ENCODE data around the gene ARL15. TPM values are rescaled to one million over a fixed set of nuclear protein-coding genes. Genes with fewer than 3 reads are reported as not detected.

Gene ARL15
- total and polyA plus RNA-seq, 7 experiments from 2014 or later: 9.6 to 17.1 (median 13.6) TPM

GRCh38 chr5:53917826-53918225 lies 392.5 kb downstream of the ARL15 start:
- Mint-ChIP-seq H3K27ac (no peak overlapping the region), H3K4me1 (peaks cover 0 to 5% (median 0%) of the 10 kb centered on the region in 7 donors), H3K9me3 (peaks cover 0 to 4% (median 0%) of the 10 kb centered on the region in 11 donors), H3K36me3 (peaks cover 0 to 26% (median 14%) of the 10 kb centered on the region in 5 donors), H3K27me3 (no peaks in the 10 kb centered on the region), H3K4me3 (no peak overlapping the region)
- Histone ChIP-seq H3K27ac (ENCODE audit: low read depth, low read length) (no peak overlapping the region), H3K36me3 (ENCODE audit: control insufficient read depth in 2 of 3, insufficient read depth in 3 of 3, low read length in 3 of 3) (no peaks in the 10 kb centered on the region), H3K4me3 (ENCODE audit: low read length) (no peak overlapping the region), H3K27me3 (ENCODE audit: control insufficient read depth in 2 of 2, insufficient read depth in 2 of 2, low read length in 2 of 2) (no peaks in the 10 kb centered on the region), H3K9me3 (ENCODE audit: control insufficient read depth in 2 of 3, low read length in 3 of 3) (no peaks in the 10 kb centered on the region), H3K4me1 (ENCODE audit: control insufficient read depth in 2 of 2, insufficient read depth in 2 of 2, low read length in 2 of 2) (no peaks in the 10 kb centered on the region)
- DNase-seq (no peak), ATAC-seq (no peak)
- intact Hi-C loops (cut with micrococcal nuclease): no loop called here
- CTCF ChIA-PET: no interaction called here
- POLR2A ChIA-PET: no interaction called here

GRCh38 chr5:53917095-53917494 lies 393.3 kb downstream of the ARL15 start:
- peaks cover 0 to 26% (median 10%) of the 10 kb centered on the region in 5 donors for H3K36me3 Mint-ChIP-seq
- Histone ChIP-seq H3K36me3 (ENCODE audit: control insufficient read depth in 2 of 3, insufficient read depth in 3 of 3, low read length in 3 of 3) (no peaks in the 10 kb centered on the region), H3K4me1 (ENCODE audit: control insufficient read depth in 2 of 2, insufficient read depth in 2 of 2, low read length in 2 of 2) (no peaks in the 10 kb centered on the region), H3K27ac (ENCODE audit: low read depth, low read length) (no peak overlapping the region), H3K4me3 (ENCODE audit: low read length) (no peak overlapping the region), H3K27me3 (ENCODE audit: control insufficient read depth in 2 of 2, insufficient read depth in 2 of 2, low read length in 2 of 2) (no peaks in the 10 kb centered on the region), H3K9me3 (ENCODE audit: control insufficient read depth in 2 of 3, low read length in 3 of 3) (no peaks in the 10 kb centered on the region)
- DNase-seq (no peak), ATAC-seq (no peak)
- no peaks in the 10 kb centered on the region for H3K27me3 Mint-ChIP-seq
- intact Hi-C loops (cut with micrococcal nuclease): no loop called here
- no peak overlapping the region for H3K27ac Mint-ChIP-seq
- no peaks in the 10 kb centered on the region for H3K9me3 Mint-ChIP-seq
- H3K4me1 Mint-ChIP-seq: no peaks in the 10 kb centered on the region
- no peak overlapping the region for H3K4me3 Mint-ChIP-seq
- POLR2A ChIA-PET: no interaction called here
- CTCF ChIA-PET: no interaction called here

DNA sequence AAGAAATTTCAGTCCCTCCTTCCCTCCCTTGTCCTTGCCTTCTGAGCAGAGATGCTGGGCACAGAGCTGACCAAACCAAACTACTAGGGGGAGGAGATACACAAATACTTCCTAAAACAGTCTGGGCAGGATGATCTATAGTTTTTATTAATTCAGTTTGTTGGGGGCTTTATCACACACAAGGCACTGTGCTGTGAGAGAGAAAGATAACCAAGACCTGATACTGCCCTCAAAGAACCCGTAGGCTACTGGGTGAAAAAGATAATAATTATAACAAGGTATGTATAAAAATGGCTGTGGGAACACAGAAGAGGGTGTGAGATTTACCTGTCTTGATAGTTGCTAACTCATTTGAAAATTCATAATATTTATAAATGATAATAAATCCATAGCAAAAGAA lies 395.3 kb downstream of the ARL15 start:
- no peaks in the 10 kb centered on the region for H3K4me1 Mint-ChIP-seq
- no peaks in the 10 kb centered on the region for H3K27me3 Mint-ChIP-seq
- peaks cover 0 to 27% (median 5%) of the 10 kb centered on the region in 5 donors for H3K36me3 Mint-ChIP-seq
- DNase-seq (no peak), ATAC-seq (no peak)
- H3K4me3 Mint-ChIP-seq: no peak overlapping the region
- H3K36me3 ChIP-seq (ENCODE audit: control insufficient read depth in 2 of 3, insufficient read depth in 3 of 3, low read length in 3 of 3): no peaks in the 10 kb centered on the region
- no peaks in the 10 kb centered on the region for H3K4me1 ChIP-seq (ENCODE audit: control insufficient read depth in 2 of 2, insufficient read depth in 2 of 2, low read length in 2 of 2)
- no peak overlapping the region for H3K27ac Mint-ChIP-seq
- H3K27me3 ChIP-seq (ENCODE audit: control insufficient read depth in 2 of 2, insufficient read depth in 2 of 2, low read length in 2 of 2): no peaks in the 10 kb centered on the region
- intact Hi-C loops (cut with micrococcal nuclease): no loop called here
- no peaks in the 10 kb centered on the region for H3K9me3 ChIP-seq (ENCODE audit: control insufficient read depth in 2 of 3, low read length in 3 of 3)
- H3K27ac ChIP-seq (ENCODE audit: low read depth, low read length): no peak overlapping the region
- ChIA-PET CTCF (no interaction called here), POLR2A (no interaction called here)
- H3K4me3 ChIP-seq (ENCODE audit: low read length): no peak overlapping the region
- no peaks in the 10 kb centered on the region for H3K9me3 Mint-ChIP-seq

GRCh38 chr5:53913941-53914340 lies 396.4 kb downstream of the ARL15 start:
- no peak overlapping the region for H3K27ac ChIP-seq (ENCODE audit: low read depth, low read length)
- H3K27me3 ChIP-seq (ENCODE audit: control insufficient read depth in 2 of 2, insufficient read depth in 2 of 2, low read length in 2 of 2): no peaks in the 10 kb centered on the region
- POLR2A ChIA-PET: no interaction called here
- no peak overlapping the region for H3K4me3 ChIP-seq (ENCODE audit: low read length)
- Mint-ChIP-seq H3K9me3 (no peaks in the 10 kb centered on the region), H3K27ac (no peak overlapping the region), H3K36me3 (peaks cover 0 to 28% (median 0%) of the 10 kb centered on the region in 5 donors), H3K4me3 (no peak overlapping the region), H3K27me3 (no peaks in the 10 kb centered on the region), H3K4me1 (no peaks in the 10 kb centered on the region)
- intact Hi-C loops (cut with micrococcal nuclease): no loop called here
- CTCF ChIA-PET: no interaction called here
- no peaks in the 10 kb centered on the region for H3K36me3 ChIP-seq (ENCODE audit: control insufficient read depth in 2 of 3, insufficient read depth in 3 of 3, low read length in 3 of 3)
- H3K9me3 ChIP-seq (ENCODE audit: control insufficient read depth in 2 of 3, low read length in 3 of 3): no peaks in the 10 kb centered on the region
- no peaks in the 10 kb centered on the region for H3K4me1 ChIP-seq (ENCODE audit: control insufficient read depth in 2 of 2, insufficient read depth in 2 of 2, low read length in 2 of 2)
- ATAC-seq (no peak), DNase-seq (no peak)

DNA sequence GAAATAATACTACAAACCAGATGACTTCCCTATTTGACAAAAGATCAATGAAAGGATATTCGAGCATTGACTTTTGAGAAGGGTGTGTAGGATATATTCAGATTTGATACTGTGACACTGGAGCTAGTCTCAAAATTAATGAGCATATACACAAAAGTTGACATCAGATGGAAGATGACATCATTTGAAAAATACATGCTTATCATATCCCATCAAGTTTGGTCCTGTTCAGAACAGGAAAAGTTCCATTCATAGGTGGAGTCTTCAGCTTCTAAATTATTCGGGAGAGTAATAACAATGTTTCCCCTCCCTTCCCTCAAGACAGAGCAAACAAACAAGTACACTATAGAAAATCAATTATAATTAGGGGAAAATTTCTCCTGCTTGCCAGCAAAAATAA lies 401.6 kb downstream of the ARL15 start:
- Mint-ChIP-seq H3K27ac (no peak overlapping the region), H3K4me3 (no peak overlapping the region), H3K4me1 (no peaks in the 10 kb centered on the region), H3K9me3 (no peaks in the 10 kb centered on the region), H3K36me3 (peaks cover 0 to 31% (median 9%) of the 10 kb centered on the region in 5 donors), H3K27me3 (no peaks in the 10 kb centered on the region)
- H3K27me3 ChIP-seq (ENCODE audit: control insufficient read depth in 2 of 2, insufficient read depth in 2 of 2, low read length in 2 of 2): no peaks in the 10 kb centered on the region
- no peaks in the 10 kb centered on the region for H3K9me3 ChIP-seq (ENCODE audit: control insufficient read depth in 2 of 3, low read length in 3 of 3)
- no peak overlapping the region for H3K4me3 ChIP-seq (ENCODE audit: low read length)
- H3K4me1 ChIP-seq (ENCODE audit: control insufficient read depth in 2 of 2, insufficient read depth in 2 of 2, low read length in 2 of 2): no peaks in the 10 kb centered on the region
- no peaks in the 10 kb centered on the region for H3K36me3 ChIP-seq (ENCODE audit: control insufficient read depth in 2 of 3, insufficient read depth in 3 of 3, low read length in 3 of 3)
- no peak overlapping the region for H3K27ac ChIP-seq (ENCODE audit: low read depth, low read length)
- ChIA-PET POLR2A (no interaction called here), CTCF (no interaction called here)
- intact Hi-C loops (cut with micrococcal nuclease): no loop called here
- ATAC-seq (no peak), DNase-seq (no peak)

DNA sequence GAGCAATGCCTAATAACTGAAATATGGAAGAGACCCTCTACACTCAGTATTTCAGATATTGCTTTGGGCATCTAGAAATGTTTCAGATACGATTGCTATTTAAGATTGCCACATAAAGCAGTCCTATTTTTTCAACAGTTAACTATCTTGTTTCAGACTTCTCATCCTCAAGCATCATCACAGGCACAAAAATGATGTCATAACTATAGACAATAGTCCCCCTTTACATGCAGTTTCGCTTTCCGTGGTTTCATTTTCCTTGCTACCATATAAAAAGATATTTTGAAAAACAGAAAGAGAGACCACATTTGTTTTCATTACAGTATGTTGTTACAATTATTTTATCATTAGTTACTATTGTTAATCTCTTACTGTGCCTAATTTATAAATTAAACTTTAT lies 402.5 kb downstream of the ARL15 start:
- Mint-ChIP-seq H3K27me3 (no peaks in the 10 kb centered on the region), H3K36me3 (peaks cover 0 to 30% (median 9%) of the 10 kb centered on the region in 5 donors), H3K4me1 (no peaks in the 10 kb centered on the region), H3K9me3 (no peaks in the 10 kb centered on the region), H3K4me3 (no peak overlapping the region), H3K27ac (no peak overlapping the region)
- Histone ChIP-seq H3K9me3 (ENCODE audit: control insufficient read depth in 2 of 3, low read length in 3 of 3) (no peaks in the 10 kb centered on the region), H3K27ac (ENCODE audit: low read depth, low read length) (no peak overlapping the region), H3K4me1 (ENCODE audit: control insufficient read depth in 2 of 2, insufficient read depth in 2 of 2, low read length in 2 of 2) (no peaks in the 10 kb centered on the region), H3K27me3 (ENCODE audit: control insufficient read depth in 2 of 2, insufficient read depth in 2 of 2, low read length in 2 of 2) (no peaks in the 10 kb centered on the region), H3K4me3 (ENCODE audit: low read length) (no peak overlapping the region), H3K36me3 (ENCODE audit: control insufficient read depth in 2 of 3, insufficient read depth in 3 of 3, low read length in 3 of 3) (no peaks in the 10 kb centered on the region)
- POLR2A ChIA-PET: no interaction called here
- ATAC-seq (no peak), DNase-seq (no peak)
- CTCF ChIA-PET: no interaction called here
- intact Hi-C loops (cut with micrococcal nuclease): no loop called here

GRCh38 chr5:53906736-53907135 lies 403.6 kb downstream of the ARL15 start:
- H3K4me3 Mint-ChIP-seq: no peak overlapping the region
- no peaks in the 10 kb centered on the region for H3K4me1 Mint-ChIP-seq
- no peaks in the 10 kb centered on the region for H3K27me3 Mint-ChIP-seq
- Histone ChIP-seq H3K27me3 (ENCODE audit: control insufficient read depth in 2 of 2, insufficient read depth in 2 of 2, low read length in 2 of 2) (no peaks in the 10 kb centered on the region), H3K36me3 (ENCODE audit: control insufficient read depth in 2 of 3, insufficient read depth in 3 of 3, low read length in 3 of 3) (no peaks in the 10 kb centered on the region), H3K27ac (ENCODE audit: low read depth, low read length) (no peak overlapping the region), H3K4me1 (ENCODE audit: control insufficient read depth in 2 of 2, insufficient read depth in 2 of 2, low read length in 2 of 2) (no peaks in the 10 kb centered on the region), H3K4me3 (ENCODE audit: low read length) (no peak overlapping the region), H3K9me3 (ENCODE audit: control insufficient read depth in 2 of 3, low read length in 3 of 3) (no peaks in the 10 kb centered on the region)
- DNase-seq (no peak), ATAC-seq (no peak)
- intact Hi-C loops (cut with micrococcal nuclease): no loop called here
- ChIA-PET POLR2A (no interaction called here), CTCF (interaction anchor here (0.6 kb wide), 1 partner anchor 514 kb away, joined by 4 read pairs; no protein-coding TSS in a partner anchor)
- H3K27ac Mint-ChIP-seq: no peak overlapping the region
- no peaks in the 10 kb centered on the region for H3K9me3 Mint-ChIP-seq
- H3K36me3 Mint-ChIP-seq: peaks cover 0 to 26% (median 9%) of the 10 kb centered on the region in 5 donors

Data from naive thymus-derived CD4-positive, alpha-beta T cell (primary cell).